Adrenal gland (tissue), 5 donors: Measurements from ENCODE around the gene DAZAP1.

Experiments
- POLR2A ChIP-seq, 2 donors: fragments of 450-650 bp; IDR thresholded peaks; one replicate each; pipeline ENCODE4 v1.6.1; 2017; ENCODE audit warnings: antibody characterized with exemption in 2 of 2, mild to moderate bottlenecking in 2 of 2, moderate library complexity in 1 of 2
- TF ChIP-seq, protein P1 (sequence below), 6 experiments: fragments of 450-650 bp in 4 of 6; fragments of 200-600 bp in 2 of 6; sonication (generic) in 1 of 6; IDR thresholded peaks; 1 replicate in 5 of 6; 2 replicates in 1 of 6; pipeline versions ENCODE4 v1.5.1 to v1.8.0; 2016 to 2021; ENCODE audit warnings: antibody characterized with exemption in 6 of 6, mild to moderate bottlenecking in 2 of 6, moderate library complexity in 1 of 6
- donor health status: DM: no; HTN: no; CAD: no.

DNA sequence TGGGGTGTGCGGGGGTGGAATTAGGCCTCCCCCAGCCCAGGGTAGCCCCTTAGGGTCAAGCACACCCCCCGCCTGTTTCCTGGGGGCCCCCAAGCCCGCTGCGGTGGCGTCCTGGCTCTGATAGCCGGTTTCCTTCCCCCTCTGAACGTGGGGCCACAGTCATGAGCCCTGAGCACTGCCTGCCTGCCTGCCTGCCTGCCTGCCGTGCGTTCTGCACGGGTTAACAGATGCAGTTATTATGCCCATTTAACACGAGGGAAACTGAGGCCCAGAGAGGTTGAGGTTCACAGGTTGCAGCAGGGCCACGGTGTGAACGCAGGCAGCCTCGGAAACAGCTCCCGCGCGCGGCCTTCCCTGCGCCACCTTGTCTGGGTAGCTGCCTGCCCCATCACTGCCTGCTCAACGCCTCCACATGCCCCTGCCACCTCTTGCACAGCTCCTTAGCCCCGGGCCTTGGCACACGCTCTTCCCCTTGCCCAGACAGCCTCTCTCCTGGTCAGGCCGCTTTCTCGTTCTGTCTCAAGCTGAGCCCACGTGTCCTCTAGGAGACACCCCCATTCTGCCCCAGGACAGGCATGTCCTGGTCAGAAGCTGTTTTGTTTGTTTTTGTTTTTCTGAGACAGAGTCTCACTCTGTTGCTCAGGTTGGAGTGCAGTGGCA lies 4.8 kb upstream of the DAZAP1 start:
- TF ChIP-seq, protein P1, sequence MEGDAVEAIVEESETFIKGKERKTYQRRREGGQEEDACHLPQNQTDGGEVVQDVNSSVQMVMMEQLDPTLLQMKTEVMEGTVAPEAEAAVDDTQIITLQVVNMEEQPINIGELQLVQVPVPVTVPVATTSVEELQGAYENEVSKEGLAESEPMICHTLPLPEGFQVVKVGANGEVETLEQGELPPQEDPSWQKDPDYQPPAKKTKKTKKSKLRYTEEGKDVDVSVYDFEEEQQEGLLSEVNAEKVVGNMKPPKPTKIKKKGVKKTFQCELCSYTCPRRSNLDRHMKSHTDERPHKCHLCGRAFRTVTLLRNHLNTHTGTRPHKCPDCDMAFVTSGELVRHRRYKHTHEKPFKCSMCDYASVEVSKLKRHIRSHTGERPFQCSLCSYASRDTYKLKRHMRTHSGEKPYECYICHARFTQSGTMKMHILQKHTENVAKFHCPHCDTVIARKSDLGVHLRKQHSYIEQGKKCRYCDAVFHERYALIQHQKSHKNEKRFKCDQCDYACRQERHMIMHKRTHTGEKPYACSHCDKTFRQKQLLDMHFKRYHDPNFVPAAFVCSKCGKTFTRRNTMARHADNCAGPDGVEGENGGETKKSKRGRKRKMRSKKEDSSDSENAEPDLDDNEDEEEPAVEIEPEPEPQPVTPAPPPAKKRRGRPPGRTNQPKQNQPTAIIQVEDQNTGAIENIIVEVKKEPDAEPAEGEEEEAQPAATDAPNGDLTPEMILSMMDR (IDR thresholded peaks at IDR 0.05): no peak
- TF ChIP-seq POLR2A (IDR thresholded peaks at IDR 0.05): no peak
